ENCODE measurements around the gene METTL24. TPM values are rescaled to one million over a fixed set of nuclear protein-coding genes. Genes with fewer than 3 reads are reported as not detected.

The METTL24 gene
- total and polyA plus RNA-seq, 2 donors (not counting 1 experiment from before 2014, with no cell fraction given) = 0.18 to 2.6 TPM

DNA sequence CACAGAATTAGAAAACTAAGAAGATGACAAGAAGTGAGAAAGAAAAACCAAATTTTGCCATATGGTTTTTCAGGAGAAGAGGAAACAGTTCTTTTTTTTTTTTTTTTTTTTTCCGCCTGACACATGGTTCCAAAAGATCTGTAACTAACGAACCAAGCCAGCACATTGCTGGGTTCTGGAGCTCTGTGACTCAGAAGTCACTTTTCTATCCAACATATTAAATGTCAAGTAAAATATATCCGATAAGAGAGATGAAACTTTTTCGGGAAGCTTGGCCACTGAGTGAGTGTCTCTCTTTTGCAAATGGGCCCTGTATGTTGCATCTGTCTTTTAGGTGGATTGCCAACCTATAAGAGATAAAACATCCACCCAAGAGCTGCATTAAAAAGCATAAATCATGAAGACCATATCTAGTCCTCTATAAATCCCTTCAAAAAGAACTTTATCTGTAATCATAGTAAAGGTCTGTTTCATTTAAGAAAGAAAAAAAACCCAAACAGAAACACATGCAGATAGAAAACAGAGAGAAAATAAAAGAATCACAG is 4.6 kb downstream of the METTL24 start:
- no peak overlapping the region for H3K27ac ChIP-seq (ENCODE audit: insufficient read depth, low read length)
- no peak overlapping the region for H3K4me3 ChIP-seq (replicated peaks in 1 of 4; ENCODE audit: control extremely low read depth in 1 of 4, insufficient read depth in 1 of 4, low read depth in 3 of 4, low read length in 4 of 4)
- H3K4me1 ChIP-seq (ENCODE audit: control insufficient read depth, extremely low read depth, insufficient read depth, low read length) = no peaks in the 10 kb centered on the region
- H4K20me1 ChIP-seq (ENCODE audit: control insufficient read depth, extremely low read depth, insufficient read depth, low read length) = no peaks in the 10 kb centered on the region
- H3K36me3 ChIP-seq (ENCODE audit: control insufficient read depth, insufficient read depth, low read length) = no peaks in the 10 kb centered on the region
- H3K4me2 ChIP-seq (ENCODE audit: extremely low read depth, insufficient read depth, low read length) = no peak overlapping the region
- H2AFZ ChIP-seq (ENCODE audit: low read length) = no peak overlapping the region
- no peaks in the 10 kb centered on the region for H3K9me3 ChIP-seq (ENCODE audit: control insufficient read depth, insufficient read depth, low read depth, low read length)
- TF ChIP-seq EZH2 (IDR thresholded peaks at IDR 0.05; ENCODE audit: low read length, missing control alignments) = no peak
- TF ChIP-seq, protein P1, sequence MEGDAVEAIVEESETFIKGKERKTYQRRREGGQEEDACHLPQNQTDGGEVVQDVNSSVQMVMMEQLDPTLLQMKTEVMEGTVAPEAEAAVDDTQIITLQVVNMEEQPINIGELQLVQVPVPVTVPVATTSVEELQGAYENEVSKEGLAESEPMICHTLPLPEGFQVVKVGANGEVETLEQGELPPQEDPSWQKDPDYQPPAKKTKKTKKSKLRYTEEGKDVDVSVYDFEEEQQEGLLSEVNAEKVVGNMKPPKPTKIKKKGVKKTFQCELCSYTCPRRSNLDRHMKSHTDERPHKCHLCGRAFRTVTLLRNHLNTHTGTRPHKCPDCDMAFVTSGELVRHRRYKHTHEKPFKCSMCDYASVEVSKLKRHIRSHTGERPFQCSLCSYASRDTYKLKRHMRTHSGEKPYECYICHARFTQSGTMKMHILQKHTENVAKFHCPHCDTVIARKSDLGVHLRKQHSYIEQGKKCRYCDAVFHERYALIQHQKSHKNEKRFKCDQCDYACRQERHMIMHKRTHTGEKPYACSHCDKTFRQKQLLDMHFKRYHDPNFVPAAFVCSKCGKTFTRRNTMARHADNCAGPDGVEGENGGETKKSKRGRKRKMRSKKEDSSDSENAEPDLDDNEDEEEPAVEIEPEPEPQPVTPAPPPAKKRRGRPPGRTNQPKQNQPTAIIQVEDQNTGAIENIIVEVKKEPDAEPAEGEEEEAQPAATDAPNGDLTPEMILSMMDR (conservative IDR thresholded peaks at IDR 0.05 in 1 of 2, IDR thresholded peaks at IDR 0.05 in 1 of 2; ENCODE audit: low read depth in 1 of 2, low read length in 2 of 2) = no peak
- peaks cover 8% of the 10 kb centered on the region for H3K27me3 ChIP-seq (ENCODE audit: control insufficient read depth, insufficient read depth, low read length)
- no peak for DNase-seq (ENCODE audit: low read depth in 2 of 2)
- no peaks in the 10 kb centered on the region for H3K79me2 ChIP-seq (ENCODE audit: control insufficient read depth, insufficient read depth, low read length)
- no peak overlapping the region for H3K9ac ChIP-seq (ENCODE audit: insufficient read depth, low read length)

DNA sequence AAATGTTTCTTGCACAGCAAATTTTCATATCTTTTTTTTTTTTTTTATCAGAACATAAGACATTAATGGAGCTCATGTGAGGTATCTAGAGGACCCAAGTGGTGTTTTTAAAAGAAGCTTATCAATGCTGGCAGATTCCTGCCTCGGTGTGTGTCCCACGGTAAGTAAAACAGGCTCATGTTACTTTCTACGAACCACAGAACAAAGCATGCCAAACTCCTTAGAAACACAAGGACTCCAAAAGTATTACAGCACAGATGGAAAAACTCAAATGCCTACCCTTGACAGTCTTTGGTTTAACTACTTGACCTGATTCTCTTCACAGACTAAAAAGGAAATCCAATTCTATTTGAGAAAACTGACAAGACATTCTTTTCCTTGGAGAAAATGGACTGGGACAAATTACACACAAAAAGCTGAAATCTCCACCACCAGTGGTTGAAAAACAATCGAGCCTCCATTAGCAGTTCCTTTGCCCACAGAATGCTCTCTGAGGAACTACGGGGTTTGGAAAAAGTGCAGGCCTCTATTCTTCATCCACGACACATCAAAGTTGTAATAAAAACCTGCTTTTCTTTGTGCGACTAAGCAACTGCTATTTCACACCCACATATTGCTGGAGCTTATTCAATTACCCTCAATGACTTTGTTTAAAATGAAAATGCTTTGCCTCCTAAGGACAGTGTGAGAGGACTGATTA is 5.4 kb downstream of the METTL24 start:
- no peak overlapping the region for H3K4me3 ChIP-seq (replicated peaks in 1 of 4; ENCODE audit: control extremely low read depth in 1 of 4, insufficient read depth in 1 of 4, low read depth in 3 of 4, low read length in 4 of 4)
- no peak for TF ChIP-seq EZH2 (IDR thresholded peaks at IDR 0.05; ENCODE audit: low read length, missing control alignments)
- TF ChIP-seq, protein P1 (conservative IDR thresholded peaks at IDR 0.05 in 1 of 2, IDR thresholded peaks at IDR 0.05 in 1 of 2; ENCODE audit: low read depth in 1 of 2, low read length in 2 of 2) = no peak
- DNase-seq (ENCODE audit: low read depth in 2 of 2) = peak; percentile 57 to 66
- H3K9me3 ChIP-seq (ENCODE audit: control insufficient read depth, insufficient read depth, low read depth, low read length) = no peaks in the 10 kb centered on the region
- H3K4me1 ChIP-seq (ENCODE audit: control insufficient read depth, extremely low read depth, insufficient read depth, low read length) = no peaks in the 10 kb centered on the region
- no peak overlapping the region for H2AFZ ChIP-seq (ENCODE audit: low read length)
- H3K27me3 ChIP-seq (ENCODE audit: control insufficient read depth, insufficient read depth, low read length) = peaks cover 5% of the 10 kb centered on the region
- no peaks in the 10 kb centered on the region for H3K79me2 ChIP-seq (ENCODE audit: control insufficient read depth, insufficient read depth, low read length)
- no peak overlapping the region for H3K4me2 ChIP-seq (ENCODE audit: extremely low read depth, insufficient read depth, low read length)
- H3K36me3 ChIP-seq (ENCODE audit: control insufficient read depth, insufficient read depth, low read length) = no peaks in the 10 kb centered on the region
- H4K20me1 ChIP-seq (ENCODE audit: control insufficient read depth, extremely low read depth, insufficient read depth, low read length) = no peaks in the 10 kb centered on the region
- no peak overlapping the region for H3K27ac ChIP-seq (ENCODE audit: insufficient read depth, low read length)
- no peak overlapping the region for H3K9ac ChIP-seq (ENCODE audit: insufficient read depth, low read length)

DNA sequence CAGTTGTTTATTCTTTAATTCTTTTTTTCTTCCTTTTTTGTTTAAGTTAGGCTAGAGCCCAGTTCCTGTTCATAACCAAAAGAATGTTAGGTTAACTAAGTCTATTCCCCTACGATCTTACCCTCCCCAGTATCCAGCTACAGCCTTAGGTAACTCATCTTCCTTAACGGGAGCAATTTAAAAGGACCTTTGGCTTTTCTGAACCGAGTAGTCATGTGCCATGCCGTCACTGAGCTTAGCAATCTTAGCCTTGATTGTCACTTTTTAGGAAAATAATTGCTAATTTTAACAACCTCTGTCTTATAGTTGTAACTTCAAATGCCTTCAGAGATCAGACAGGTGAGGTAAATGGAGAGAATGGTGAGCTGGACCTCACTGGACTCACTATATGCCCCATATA is 6.2 kb downstream of the METTL24 start:
- TF ChIP-seq EZH2 (IDR thresholded peaks at IDR 0.05; ENCODE audit: low read length, missing control alignments) = no peak
- TF ChIP-seq, protein P1 (conservative IDR thresholded peaks at IDR 0.05 in 1 of 2, IDR thresholded peaks at IDR 0.05 in 1 of 2; ENCODE audit: low read depth in 1 of 2, low read length in 2 of 2) = no peak
- no peak overlapping the region for H3K4me3 ChIP-seq (replicated peaks in 1 of 4; ENCODE audit: control extremely low read depth in 1 of 4, insufficient read depth in 1 of 4, low read depth in 3 of 4, low read length in 4 of 4)
- no peaks in the 10 kb centered on the region for H3K27me3 ChIP-seq (ENCODE audit: control insufficient read depth, insufficient read depth, low read length)

More for the DNA sequence above, 6.2 kb downstream of the METTL24 start:
- no peaks in the 10 kb centered on the region for H3K79me2 ChIP-seq (ENCODE audit: control insufficient read depth, insufficient read depth, low read length)
- H3K9me3 ChIP-seq (ENCODE audit: control insufficient read depth, insufficient read depth, low read depth, low read length) = no peaks in the 10 kb centered on the region
- no peaks in the 10 kb centered on the region for H4K20me1 ChIP-seq (ENCODE audit: control insufficient read depth, extremely low read depth, insufficient read depth, low read length)
- no peak overlapping the region for H3K27ac ChIP-seq (ENCODE audit: insufficient read depth, low read length)
- H3K9ac ChIP-seq (ENCODE audit: insufficient read depth, low read length) = no peak overlapping the region
- no peaks in the 10 kb centered on the region for H3K36me3 ChIP-seq (ENCODE audit: control insufficient read depth, insufficient read depth, low read length)
- no peak overlapping the region for H2AFZ ChIP-seq (ENCODE audit: low read length)
- no peak for DNase-seq (ENCODE audit: low read depth in 2 of 2)
- no peaks in the 10 kb centered on the region for H3K4me1 ChIP-seq (ENCODE audit: control insufficient read depth, extremely low read depth, insufficient read depth, low read length)
- H3K4me2 ChIP-seq (ENCODE audit: extremely low read depth, insufficient read depth, low read length) = no peak overlapping the region

Measured in fibroblast of lung (primary cell).